ENCODE measurements around the gene BSCL2.

GRCh38 chr11:62645946-62646824 lies 61.0 kb downstream of the BSCL2 start, which contains the start of gene GANAB:
- TF ChIP-seq CTCF (IDR thresholded peaks at IDR 0.05; ENCODE audit: low read depth, low read length), result no peak
- no peak for TF ChIP-seq EZH2phosphoT487 (IDR thresholded peaks at IDR 0.05; ENCODE audit: low read depth)
